HG03175 (cell line): ENCODE results near the gene MRPS9.

Source experiments
- ATAC-seq: cut with Tn5 transposase; IDR thresholded peaks from one replicate; pipeline ENCODE4 v1.9.1; 2021; ENCODE audit warnings: mild to moderate bottlenecking, moderate library complexity; ENCODE audit not compliant: unreplicated experiment

MRPS9 gene

DNA sequence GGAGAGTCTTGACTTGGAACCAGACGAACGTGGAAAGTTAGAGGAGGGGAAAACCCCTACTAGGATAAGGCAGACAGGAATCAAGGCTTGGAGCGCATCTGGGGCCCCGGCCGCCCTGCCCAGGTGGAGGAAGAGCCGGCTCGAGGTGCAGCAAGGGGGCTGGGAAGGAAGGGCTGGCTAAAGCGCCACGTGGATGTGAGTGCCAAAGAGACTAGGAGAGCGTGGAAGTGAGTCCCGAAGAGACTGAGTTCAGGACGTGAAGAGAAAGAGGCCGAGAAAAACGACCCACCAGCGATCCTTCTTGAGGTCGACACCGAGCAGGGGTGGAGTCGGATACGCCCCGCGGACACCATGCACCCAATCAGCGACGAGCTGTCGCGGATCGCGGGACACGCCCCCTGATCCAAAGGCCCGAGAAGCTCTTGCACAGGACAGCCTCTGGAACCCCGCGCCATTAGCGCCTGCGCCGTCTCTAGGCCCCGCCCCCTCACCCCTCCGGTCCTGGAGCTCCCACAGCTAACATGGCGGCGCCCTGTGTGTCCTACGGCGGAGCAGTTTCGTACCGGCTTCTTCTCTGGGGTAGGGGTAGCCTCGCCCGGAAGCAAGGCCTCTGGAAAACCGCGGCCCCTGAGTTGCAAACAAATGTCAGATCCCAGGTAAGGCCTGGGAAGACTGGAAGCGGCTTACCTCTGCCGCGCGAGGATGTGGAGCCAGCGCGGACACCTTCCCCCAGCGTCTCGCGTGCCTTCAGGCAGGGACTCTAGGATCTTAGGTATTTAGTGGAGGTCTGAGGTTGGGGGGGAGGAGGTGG is at the start of gene MRPS9:
Gene MRPS9, plus strand, starts transcription at position 498 of the 811 bp plus-strand sequence. Its CDS starts 24 bp downstream, at position 522.
- peak; percentile 100 for ATAC-seq

- ATAC-seq, result no peak
Observed at GRCh38 chr2:105005181-105005951, 32.5 kb upstream of the MRPS9 start.

- ATAC-seq, result no peak
Observed at GRCh38 chr2:105007367-105007766, 30.5 kb upstream of the MRPS9 start.

- ATAC-seq, result no peak
Observed at GRCh38 chr2:105032476-105032875, 5.4 kb upstream of the MRPS9 start.

DNA sequence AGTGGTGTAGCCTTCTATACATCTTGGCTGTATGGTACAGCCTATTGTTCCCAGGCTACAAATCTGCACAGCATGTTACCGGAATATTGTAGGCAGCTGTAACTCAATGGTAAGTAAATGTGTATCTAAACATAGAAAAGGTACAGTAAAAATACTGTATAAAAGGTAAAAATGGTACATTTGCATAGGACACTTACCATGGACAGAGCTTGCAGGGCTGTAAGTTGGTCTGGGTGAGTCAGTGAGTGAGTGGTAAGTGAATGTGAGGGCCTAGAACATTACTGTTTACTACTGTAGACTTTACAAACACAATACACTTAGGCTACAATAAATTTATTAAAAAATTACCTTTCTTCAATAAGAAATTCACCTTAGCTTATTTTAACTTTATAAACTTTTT is 3.7 kb upstream of the MRPS9 start:
- no peak for ATAC-seq

- no peak for ATAC-seq
Observed at GRCh38 chr2:105038383-105039061, 653 bp downstream of the MRPS9 start.

DNA sequence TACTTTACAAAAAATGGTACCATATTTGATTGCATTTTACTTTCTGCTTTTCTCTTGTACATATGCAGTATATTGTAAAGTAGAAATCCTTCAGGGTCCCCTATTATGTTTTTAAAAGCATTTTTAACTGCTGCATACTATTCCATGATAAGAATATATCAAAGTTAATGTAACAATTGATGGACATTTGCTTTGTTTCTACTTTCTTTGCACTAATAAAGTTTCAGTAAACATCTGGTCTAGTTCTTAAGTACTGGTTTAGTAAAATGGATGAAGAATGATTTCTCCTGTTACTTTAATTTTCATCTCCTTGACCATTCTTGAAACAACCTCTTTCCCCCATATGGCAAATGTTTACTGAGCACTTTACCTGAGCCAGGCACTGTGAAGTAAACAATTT is 1.7 kb downstream of the MRPS9 start:
- no peak for ATAC-seq

DNA sequence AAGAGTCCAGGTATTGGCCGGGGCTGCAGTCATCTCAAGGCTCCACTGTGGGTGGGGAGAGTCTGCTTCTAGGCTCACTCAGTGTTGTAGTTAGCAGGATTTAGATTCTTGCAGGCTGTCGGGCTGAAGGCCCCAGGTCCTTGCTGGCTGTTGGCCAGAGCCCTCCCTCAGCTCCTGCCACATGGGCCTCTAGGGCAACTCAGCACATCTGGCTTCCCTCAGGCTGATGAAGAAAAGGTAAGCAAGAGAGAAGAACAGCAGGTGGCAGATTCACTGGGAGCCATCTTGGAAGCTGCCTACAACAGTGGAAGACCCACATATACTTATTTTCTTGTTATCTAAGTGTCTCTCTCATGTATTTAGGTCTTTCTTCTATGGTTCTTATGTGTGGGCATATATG is 4.3 kb downstream of the MRPS9 start:
- no peak for ATAC-seq

DNA sequence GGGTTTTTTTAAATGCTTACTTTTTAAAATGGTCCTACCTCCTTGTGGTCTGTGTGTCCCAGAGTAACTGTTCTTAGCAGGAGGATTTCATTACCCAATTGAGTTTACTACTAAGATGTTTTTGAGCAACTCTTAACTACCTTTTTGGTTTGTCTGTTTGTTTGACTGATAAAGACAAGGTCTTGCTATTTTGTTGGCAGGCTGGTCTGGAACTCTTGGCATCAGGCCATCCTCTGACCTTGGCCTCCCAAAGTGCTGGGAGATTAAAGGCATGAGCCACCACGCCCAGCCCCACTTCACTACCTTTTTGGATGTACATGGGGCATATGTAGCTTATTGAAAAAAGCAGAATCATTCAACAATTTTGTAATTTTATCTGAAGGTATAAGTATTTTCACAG is 14.9 kb downstream of the MRPS9 start:
- no peak for ATAC-seq

- ATAC-seq, result no peak
Observed at GRCh38 chr2:105055613-105056012, 17.7 kb downstream of the MRPS9 start.

DNA sequence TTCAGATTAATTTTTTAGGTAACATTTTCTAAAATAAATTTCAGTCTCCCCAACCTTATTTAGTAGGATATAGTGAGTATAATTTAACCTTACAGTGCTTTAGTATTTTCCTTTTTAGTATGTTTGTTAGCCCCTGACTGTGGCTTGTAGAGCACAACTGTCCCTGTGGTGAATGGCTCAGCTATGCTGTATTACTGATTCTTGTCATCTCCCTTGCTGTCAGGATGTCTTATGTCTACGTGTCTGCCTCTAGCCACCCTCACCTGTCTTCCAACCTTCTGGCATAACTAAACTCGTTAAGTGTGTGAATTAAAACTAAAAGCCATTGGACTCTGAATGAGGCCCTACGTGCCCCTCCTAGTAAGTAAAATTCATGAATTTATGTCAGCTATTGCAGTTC is 18.4 kb downstream of the MRPS9 start:
- no peak for ATAC-seq

- ATAC-seq, result no peak
Observed at GRCh38 chr2:105057005-105057404, 19.1 kb downstream of the MRPS9 start.

- no peak for ATAC-seq
Observed at GRCh38 chr2:105061560-105061959, 23.7 kb downstream of the MRPS9 start.

- ATAC-seq, result no peak
Observed at GRCh38 chr2:105062158-105062557, 24.3 kb downstream of the MRPS9 start.

- ATAC-seq, result no peak
Observed at GRCh38 chr2:105068387-105068786, 30.5 kb downstream of the MRPS9 start.

GRCh38 chr2:105068875-105069274 is 31.0 kb downstream of the MRPS9 start:
- no peak for ATAC-seq

- no peak for ATAC-seq
Observed at GRCh38 chr2:105070010-105070865, 32.4 kb downstream of the MRPS9 start.

DNA sequence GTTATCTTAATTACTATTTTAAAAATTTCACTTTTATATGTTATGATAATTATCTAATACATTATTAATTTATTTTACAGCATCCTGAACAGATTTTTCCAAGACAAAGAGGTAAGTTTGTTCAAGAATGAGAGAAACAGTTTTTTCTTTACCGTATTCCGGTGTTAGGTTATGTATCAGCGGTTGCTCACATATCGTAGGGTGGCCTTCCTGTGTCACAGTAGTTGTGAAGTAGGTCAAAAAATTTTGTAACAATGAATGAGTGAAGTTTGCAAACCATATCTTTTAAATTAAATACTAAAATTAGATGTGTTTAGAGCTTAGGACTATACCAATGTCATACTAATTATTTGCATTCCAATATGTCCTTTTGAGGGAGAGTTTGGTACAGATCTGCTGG is 33.5 kb downstream of the MRPS9 start:
- ATAC-seq, result no peak

GRCh38 chr2:105072039-105072438 is 34.2 kb downstream of the MRPS9 start:
- peak; percentile 78 for ATAC-seq

DNA sequence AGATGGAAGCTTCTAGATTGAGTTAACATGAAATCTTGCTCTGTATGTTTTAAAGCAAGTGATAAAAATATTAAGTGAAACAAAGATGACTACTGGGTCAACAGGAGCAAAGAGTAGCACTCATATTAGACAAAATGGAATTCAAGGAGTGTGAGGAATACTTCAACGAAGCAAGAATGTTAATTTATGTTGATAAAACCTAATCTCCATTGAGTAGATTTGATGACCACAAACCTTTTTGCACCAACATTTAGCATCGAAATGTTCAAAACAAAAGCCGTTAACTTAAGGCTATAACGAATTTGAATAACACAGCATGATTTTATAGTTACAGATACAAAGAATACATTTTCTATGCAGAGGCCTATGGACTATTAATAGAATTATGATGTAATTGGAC is 35.7 kb downstream of the MRPS9 start:
- ATAC-seq, result no peak

- ATAC-seq, result no peak
Observed at GRCh38 chr2:105076121-105076520, 38.3 kb downstream of the MRPS9 start.
